ENCODE results near the gene PAX5.

PAX5 gene

GRCh38 chr9:36968574-36969215 lies 65.4 kb downstream of the PAX5 start (continued):
- no peak for TF ChIP-seq ZNF140 (tag by site-specific recombination; IDR thresholded peaks at IDR 0.05)
- TF ChIP-seq ZNF777 (tag by site-specific recombination; IDR thresholded peaks at IDR 0.05; ENCODE audit: borderline replicate concordance): no peak

- Histone ChIP-seq H3K4me1 (ENCODE audit: control insufficient read depth, insufficient read depth, low read length) (peaks cover 4% of the 10 kb centered on the region), H3K27ac (ENCODE audit: extremely low read depth, low read depth, low read length) (no peak overlapping the region), H3K36me3 (ENCODE audit: control insufficient read depth in 2 of 2, insufficient read depth in 1 of 2, low read length in 2 of 2) (no peaks in the 10 kb centered on the region), H3K9me3 (ENCODE audit: control insufficient read depth, insufficient read depth, low read depth, low read length) (no peaks in the 10 kb centered on the region), H3K4me3 (ENCODE audit: low read depth, low read length) (no peak overlapping the region)
- ChIA-PET POLR2A (no interaction called here), CTCF (interaction anchor here (0.7 to 4.6 kb wide), 5 partner anchors 10 to 421 kb away, joined by 3 to 22 read pairs (median 3); no protein-coding TSS in a partner anchor)
- no peak for TF ChIP-seq ZNF670 (tag by site-specific recombination; IDR thresholded peaks at IDR 0.05; ENCODE audit: low read depth)
- no peak for TF ChIP-seq KLF16 (tag by site-specific recombination; IDR thresholded peaks at IDR 0.05)
- no peak for TF ChIP-seq ZNF514 (tag by site-specific recombination; IDR thresholded peaks at IDR 0.05)
- TF ChIP-seq ZBTB49 (tag by site-specific recombination; IDR thresholded peaks at IDR 0.05; ENCODE audit: low read depth): no peak
- no peak for TF ChIP-seq SCRT1 (tag by site-specific recombination; IDR thresholded peaks at IDR 0.05; ENCODE audit: borderline replicate concordance)
- no peak for TF ChIP-seq ZNF777 (tag by site-specific recombination; IDR thresholded peaks at IDR 0.05; ENCODE audit: borderline replicate concordance)
- no peak for TF ChIP-seq ZNF658 (tag by site-specific recombination; IDR thresholded peaks at IDR 0.05)
- TF ChIP-seq ZNF473 (tag by site-specific recombination; IDR thresholded peaks at IDR 0.05): no peak
- no peak for TF ChIP-seq ZNF549 (tag by site-specific recombination; IDR thresholded peaks at IDR 0.05)
These were observed 66.1 kb downstream of the PAX5 start for GRCh38 chr9:36967997-36968396.

- POLR2A ChIA-PET: no interaction called here
- Histone ChIP-seq H3K27ac (ENCODE audit: extremely low read depth, low read depth, low read length) (no peak overlapping the region), H3K9me3 (ENCODE audit: control insufficient read depth, insufficient read depth, low read depth, low read length) (no peaks in the 10 kb centered on the region), H3K4me3 (ENCODE audit: low read depth, low read length) (no peak overlapping the region), H3K36me3 (ENCODE audit: control insufficient read depth in 2 of 2, insufficient read depth in 1 of 2, low read length in 2 of 2) (no peaks in the 10 kb centered on the region), H3K4me1 (ENCODE audit: control insufficient read depth, insufficient read depth, low read length) (peaks cover 4% of the 10 kb centered on the region)
- CTCF ChIA-PET: no interaction called here
- TF ChIP-seq ZNF18 (tag by site-specific recombination; IDR thresholded peaks at IDR 0.05) (no peak), TCF7L2 (IDR thresholded peaks at IDR 0.05; ENCODE audit: borderline replicate concordance, low read depth, low read length) (no peak), ZNF488 (tag by site-specific recombination; IDR thresholded peaks at IDR 0.05) (no peak), ZNF473 (tag by site-specific recombination; IDR thresholded peaks at IDR 0.05) (no peak), ZNF610 (tag by site-specific recombination; IDR thresholded peaks at IDR 0.05; ENCODE audit: borderline replicate concordance) (no peak), ZNF214 (tag by site-specific recombination; IDR thresholded peaks at IDR 0.05; ENCODE audit: borderline replicate concordance) (no peak), ZNF223 (tag by site-specific recombination; IDR thresholded peaks at IDR 0.05) (no peak), ZNF571 (tag by site-specific recombination; IDR thresholded peaks at IDR 0.05) (no peak), ZNF785 (tag by site-specific recombination; IDR thresholded peaks at IDR 0.05) (no peak), SP3 (tag by site-specific recombination; IDR thresholded peaks at IDR 0.05) (no peak), YY2 (tag by site-specific recombination; IDR thresholded peaks at IDR 0.05) (no peak), ZEB2 (tag by site-specific recombination; IDR thresholded peaks at IDR 0.05) (no peak), BCL11B (tag by site-specific recombination; IDR thresholded peaks at IDR 0.05; ENCODE audit: low read depth) (no peak), ZNF140 (tag by site-specific recombination; IDR thresholded peaks at IDR 0.05) (no peak), ZNF292 (tag by site-specific recombination; IDR thresholded peaks at IDR 0.05; ENCODE audit: borderline replicate concordance, low read depth) (no peak), ZNF133 (tag by site-specific recombination; IDR thresholded peaks at IDR 0.05) (no peak), AEBP2 (tag by site-specific recombination; IDR thresholded peaks at IDR 0.05; ENCODE audit: borderline replicate concordance) (no peak), ZBTB17 (tag by site-specific recombination; IDR thresholded peaks at IDR 0.05) (no peak), MZF1 (tag by site-specific recombination; IDR thresholded peaks at IDR 0.05; ENCODE audit: borderline replicate concordance) (no peak)
These were observed 67.5 kb downstream of the PAX5 start for GRCh38 chr9:36966371-36967097.

All from HEK293 (cell line).